PC-3 (cell line): ENCODE results near the gene ZNF516. TPM values are rescaled to one million over a fixed set of nuclear protein-coding genes. Genes with fewer than 3 reads are reported as not detected.
A peak's percentile ranks its signal among the peaks of the same experiment; 100 is the strongest.

ENCODE experiments used
- ATAC-seq: fragments of 200-7000 bp; cut with Tn5 transposase; 2 replicates; pipeline ENCODE4 v1.9.1; 2020; ENCODE audit warnings: mild to moderate bottlenecking, moderate library complexity
- BruUV-seq: library from RNA; stranded (reverse); fragments of 400-500 nt; replicated peaks from 2 replicates; lab custom pipeline; 2021; lab: Mats Ljungman, UMichigan
- CTCF ChIA-PET: fragments of 300-600 bp; sonication (Branson Sonifier 250); formaldehyde crosslinking; loops from one replicate; lab custom pipeline; 2022; ENCODE audit warnings: antibody characterized with exemption; lab: Charles Lee
- POLR2A ChIA-PET: fragments of 300-600 bp; sonication (Branson Sonifier 250); formaldehyde crosslinking; loops from one replicate; lab custom pipeline; 2022; ENCODE audit warnings: antibody characterized with exemption; ENCODE audit not compliant: unreplicated experiment; lab: Charles Lee
- DNase-seq: peaks from one replicate; pipeline ENCODE4 v3.0.0-alpha.2; 2015
- H2AFZ ChIP-seq: fragments of 300-600 bp; sonication (generic); 2 replicates; pipeline ENCODE4 v1.6.0; 2016; ENCODE audit warnings: antibody characterized with exemption, low read length
- H3F3A ChIP-seq: fragments of 300-600 bp; sonication (generic); one replicate; pipeline ENCODE4 v1.6.0; 2017; ENCODE audit warnings: antibody characterized with exemption, low read length, control low read depth, mild to moderate bottlenecking; ENCODE audit not compliant: unreplicated experiment
- H3K27ac ChIP-seq: fragments of 300-600 bp; sonication (generic); 2 replicates; pipeline ENCODE4 v1.5.1; 2016; ENCODE audit warnings: mild to moderate bottlenecking, low read length
- H3K27me3 ChIP-seq: fragments of 300-600 bp; sonication (generic); 2 replicates; pipeline ENCODE4 v1.6.1; 2016; ENCODE audit warnings: low read length, mixed read lengths
- H3K36me3 ChIP-seq: fragments of 300-600 bp; sonication (generic); 2 replicates; pipeline ENCODE4 v1.6.1; 2016; ENCODE audit warnings: low read depth, mixed run types, low read length, mixed read lengths
- H3K4me1 ChIP-seq: fragments of 300-600 bp; sonication (generic); 2 replicates; pipeline ENCODE4 v1.5.1; 2016; ENCODE audit warnings: low read length; ENCODE audit not compliant: insufficient read depth
- H3K4me2 ChIP-seq: fragments of 300-600 bp; sonication (generic); 2 replicates; pipeline ENCODE4 v1.6.0; 2016; ENCODE audit warnings: low read length
- H3K4me3 ChIP-seq: fragments of 300-600 bp; sonication (generic); 2 replicates; pipeline ENCODE4 v1.5.1; 2016; ENCODE audit warnings: mild to moderate bottlenecking, low read length, mixed read lengths
- H3K79me2 ChIP-seq: fragments of 300-600 bp; sonication (generic); 2 replicates; pipeline ENCODE4 v1.6.1; 2017; ENCODE audit warnings: low read length, mixed read lengths
- H3K9ac ChIP-seq: fragments of 300-600 bp; sonication (generic); 2 replicates; pipeline ENCODE4 v1.6.0; 2016; ENCODE audit warnings: mild to moderate bottlenecking, low read length
- H3K9me2 ChIP-seq: fragments of 300-600 bp; sonication (generic); replicated peaks from 2 replicates; pipeline ENCODE4 v1.6.1; 2016; ENCODE audit warnings: mixed run types, low read length, mixed read lengths
- H3K9me3 ChIP-seq: fragments of 300-600 bp; sonication (generic); 2 replicates; pipeline ENCODE4 v1.6.1; 2016; ENCODE audit warnings: low read length, mixed read lengths
- H4K20me1 ChIP-seq: fragments of 300-600 bp; sonication (generic); 2 replicates; pipeline ENCODE4 v1.6.1; 2016; ENCODE audit warnings: low read length, mixed read lengths
- EZH2 ChIP-seq: fragments of 300-600 bp; sonication (generic); IDR thresholded peaks from one replicate; pipeline ENCODE4 v1.6.1; 2017; ENCODE audit warnings: antibody characterized with exemption, mild to moderate bottlenecking, low read length; ENCODE audit not compliant: unreplicated experiment
- EZH2phosphoT487 ChIP-seq: fragments of 300-600 bp; sonication (generic); IDR thresholded peaks from 2 replicates; pipeline ENCODE4 v1.6.1; 2018; ENCODE audit warnings: mild to moderate bottlenecking, antibody characterized with exemption, low read length, borderline replicate concordance
- intact Hi-C: fragments of 100-400 bp; cut with micrococcal nuclease; formaldehyde crosslinking; loops from 2 replicates; pipeline ENCODE4 v1.9.0; 2023
- total RNA-seq: library from RNA; depleted of rRNA; stranded (reverse); fragments of >200 nt; gene quantifications from 2 replicates; pipeline ENCODE4 v1.2.3, GENCODE V29; 2014
- TF ChIP-seq, protein P1 (sequence below): fragments of 300-600 bp; sonication (generic); conservative IDR thresholded peaks from 2 replicates; pipeline ENCODE4 v1.5.1; 2017; ENCODE audit warnings: antibody characterized with exemption, low read depth, mild to moderate bottlenecking, low read length

ZNF516 gene
- total RNA-seq, 1 experiment from 2014 or later = 4.0 TPM

DNA sequence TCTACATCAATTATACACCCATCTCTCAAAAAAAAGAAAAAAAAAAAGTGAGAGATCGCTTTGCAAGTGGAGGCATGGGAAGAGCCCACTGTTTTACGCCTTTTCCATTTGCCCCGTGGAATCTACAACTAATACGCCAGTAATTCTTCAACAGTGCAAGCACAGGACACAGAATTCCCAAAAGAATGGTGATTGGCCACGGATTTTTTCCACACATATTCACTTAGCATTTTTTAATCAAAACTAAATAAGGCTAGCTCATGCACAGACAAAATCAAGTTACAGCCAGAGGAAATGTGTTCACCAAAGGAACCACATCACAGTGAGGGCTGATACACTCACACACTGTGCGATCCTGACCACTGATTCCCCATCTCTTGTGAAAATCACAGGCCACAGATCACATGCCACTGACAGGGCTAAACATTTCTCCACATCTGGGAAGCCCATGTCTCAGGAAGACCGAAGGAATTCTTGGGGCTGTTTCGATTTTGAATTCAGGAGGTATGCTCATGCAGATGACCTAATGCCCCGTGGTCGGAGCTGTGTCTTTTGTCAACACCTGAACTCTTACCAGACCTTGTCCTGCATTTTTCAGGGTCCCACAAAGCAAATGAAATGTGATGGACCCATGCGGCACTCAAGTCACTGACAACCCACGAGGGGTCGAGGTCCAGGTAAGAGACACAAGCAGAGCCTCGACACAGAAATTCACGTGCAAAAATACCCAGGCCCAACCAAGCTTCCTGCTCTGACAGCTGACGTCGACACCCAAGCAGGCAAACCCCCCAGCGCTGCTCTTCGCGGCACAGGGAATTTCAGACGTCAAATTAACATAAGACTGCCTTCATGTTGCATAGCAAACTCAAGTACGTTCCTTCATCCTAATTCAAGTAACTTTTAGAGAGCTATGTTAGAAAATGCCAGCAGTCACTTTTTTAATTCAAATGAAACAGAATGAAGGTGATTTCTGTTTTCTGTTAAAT, 69.6 kb downstream of the ZNF516 start:
- H3K4me3 ChIP-seq = no peak overlapping the region
- H3K36me3 ChIP-seq = no peaks in the 10 kb centered on the region
- no peak overlapping the region for H3K9ac ChIP-seq
- ChIA-PET POLR2A (no interaction called here), CTCF (interaction anchor here (0.6 to 0.7 kb wide), 2 partner anchors 48 to 282 kb away, joined by 4 to 5 read pairs; no protein-coding TSS in a partner anchor)
- H3K27ac ChIP-seq = no peak overlapping the region
- intact Hi-C loops = loop anchor here (1.0 kb wide), 1 partner anchor 19 kb away; no protein-coding TSS in a partner anchor
- peaks cover 32% of the 10 kb centered on the region for H3K27me3 ChIP-seq
- H3K9me2 ChIP-seq = no peaks in the 10 kb centered on the region
- no peaks in the 10 kb centered on the region for H3F3A ChIP-seq
- H4K20me1 ChIP-seq = no peaks in the 10 kb centered on the region
- no peak for ATAC-seq
- no peak overlapping the region for H3K4me2 ChIP-seq
- H3K79me2 ChIP-seq = no peaks in the 10 kb centered on the region
- no peaks in the 10 kb centered on the region for H3K4me1 ChIP-seq
- no peak for DNase-seq
- BruUV-seq = no TSS peak
- no peaks in the 10 kb centered on the region for H3K9me3 ChIP-seq
- no peak overlapping the region for H2AFZ ChIP-seq
- TF ChIP-seq, protein P1, sequence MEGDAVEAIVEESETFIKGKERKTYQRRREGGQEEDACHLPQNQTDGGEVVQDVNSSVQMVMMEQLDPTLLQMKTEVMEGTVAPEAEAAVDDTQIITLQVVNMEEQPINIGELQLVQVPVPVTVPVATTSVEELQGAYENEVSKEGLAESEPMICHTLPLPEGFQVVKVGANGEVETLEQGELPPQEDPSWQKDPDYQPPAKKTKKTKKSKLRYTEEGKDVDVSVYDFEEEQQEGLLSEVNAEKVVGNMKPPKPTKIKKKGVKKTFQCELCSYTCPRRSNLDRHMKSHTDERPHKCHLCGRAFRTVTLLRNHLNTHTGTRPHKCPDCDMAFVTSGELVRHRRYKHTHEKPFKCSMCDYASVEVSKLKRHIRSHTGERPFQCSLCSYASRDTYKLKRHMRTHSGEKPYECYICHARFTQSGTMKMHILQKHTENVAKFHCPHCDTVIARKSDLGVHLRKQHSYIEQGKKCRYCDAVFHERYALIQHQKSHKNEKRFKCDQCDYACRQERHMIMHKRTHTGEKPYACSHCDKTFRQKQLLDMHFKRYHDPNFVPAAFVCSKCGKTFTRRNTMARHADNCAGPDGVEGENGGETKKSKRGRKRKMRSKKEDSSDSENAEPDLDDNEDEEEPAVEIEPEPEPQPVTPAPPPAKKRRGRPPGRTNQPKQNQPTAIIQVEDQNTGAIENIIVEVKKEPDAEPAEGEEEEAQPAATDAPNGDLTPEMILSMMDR = no peak
- TF ChIP-seq EZH2phosphoT487 = no peak
- no peak for TF ChIP-seq EZH2

DNA sequence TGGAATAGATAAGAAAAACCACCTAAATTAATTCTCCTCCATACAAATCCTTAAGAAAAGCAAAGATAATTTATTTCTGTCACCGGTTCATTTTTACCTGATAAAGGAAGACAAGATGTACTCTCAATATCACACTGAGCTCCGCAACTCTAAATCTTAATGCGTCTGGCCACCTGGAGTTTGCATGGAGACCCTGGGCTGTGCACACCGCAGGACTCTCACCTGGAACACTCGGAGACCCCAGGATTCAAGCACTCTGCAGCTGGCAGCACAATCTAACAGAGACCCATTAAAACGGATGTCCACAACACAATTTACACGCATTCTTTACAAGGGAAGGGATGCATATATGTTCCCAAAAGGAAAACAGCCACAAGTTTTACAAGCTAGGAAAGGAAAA, 72.2 kb downstream of the ZNF516 start:
- Histone ChIP-seq H3K36me3 (no peaks in the 10 kb centered on the region), H3K4me3 (peak overlapping the region; percentile 61), H3K9me3 (no peaks in the 10 kb centered on the region), H3K79me2 (no peaks in the 10 kb centered on the region), H3K9ac (no peak overlapping the region), H2AFZ (peak overlapping the region; percentile 58), H3K27ac (no peak overlapping the region), H4K20me1 (no peaks in the 10 kb centered on the region), H3F3A (no peaks in the 10 kb centered on the region), H3K4me2 (peak overlapping the region; percentile 68), H3K4me1 (no peaks in the 10 kb centered on the region), H3K27me3 (peaks cover 35% of the 10 kb centered on the region), H3K9me2 (no peaks in the 10 kb centered on the region)
- TF ChIP-seq, protein P1 = no peak
- TF ChIP-seq EZH2phosphoT487 (no peak), EZH2 (no peak)
- CTCF ChIA-PET = interaction anchor here (0.5 kb wide), 1 partner anchor 14 kb away, joined by 3 read pairs; no protein-coding TSS in a partner anchor
- POLR2A ChIA-PET = no interaction called here
- no peak for DNase-seq
- intact Hi-C loops = no loop called here
- TSS peak; percentile 35 for BruUV-seq
- ATAC-seq = no peak; the same call in 1 of the 2 replicates
